ENCODE measurements around the gene IMPA2. TPM values are rescaled to one million over a fixed set of nuclear protein-coding genes. Genes with fewer than 3 reads are reported as not detected.

IMPA2 gene
- total RNA-seq, 2 donors from 2014 or later = 8.4 to 26.6 TPM

- no peaks in the 10 kb centered on the region for H3K9me3 ChIP-seq
- no peaks in the 10 kb centered on the region for H3K36me3 ChIP-seq
- H3K27me3 ChIP-seq (replicated peaks; ENCODE audit: insufficient read depth) = no peaks in the 10 kb centered on the region
- no peak for DNase-seq (ENCODE audit: low spot score)
- H3K27ac ChIP-seq = no peak overlapping the region
- no peak overlapping the region for H3K4me3 ChIP-seq
- TF ChIP-seq CTCF (IDR thresholded peaks at IDR 0.05) = no peak
- no peaks in the 10 kb centered on the region for H3K4me1 ChIP-seq (ENCODE audit: control insufficient read depth in 1 of 2, low read depth in 2 of 2)
- no peak for ATAC-seq (ENCODE audit: insufficient number of reproducible peaks, low FRiP score, low read depth)
These were observed 76.2 kb downstream of the IMPA2 start for GRCh38 chr18:12057419-12058039.

GRCh38 chr18:12059334-12060181 is 78.3 kb downstream of the IMPA2 start:
- no peaks in the 10 kb centered on the region for H3K9me3 ChIP-seq
- H3K4me3 ChIP-seq = no peak overlapping the region
- no peak for TF ChIP-seq CTCF (IDR thresholded peaks at IDR 0.05)
- H3K27me3 ChIP-seq (replicated peaks; ENCODE audit: insufficient read depth) = no peaks in the 10 kb centered on the region
- no peaks in the 10 kb centered on the region for H3K36me3 ChIP-seq
- DNase-seq (ENCODE audit: low spot score) (no peak), ATAC-seq (ENCODE audit: insufficient number of reproducible peaks, low FRiP score, low read depth) (no peak)
- no peak overlapping the region for H3K27ac ChIP-seq
- H3K4me1 ChIP-seq (ENCODE audit: control insufficient read depth in 1 of 2, low read depth in 2 of 2) = no peaks in the 10 kb centered on the region

- H3K4me3 ChIP-seq = no peak overlapping the region
- no peak for TF ChIP-seq CTCF (IDR thresholded peaks at IDR 0.05)
- H3K4me1 ChIP-seq (ENCODE audit: control insufficient read depth in 1 of 2, low read depth in 2 of 2) = no peaks in the 10 kb centered on the region
- H3K27ac ChIP-seq = no peak overlapping the region
- H3K36me3 ChIP-seq = no peaks in the 10 kb centered on the region
- no peak for ATAC-seq (ENCODE audit: insufficient number of reproducible peaks, low FRiP score, low read depth)
- no peaks in the 10 kb centered on the region for H3K27me3 ChIP-seq (replicated peaks; ENCODE audit: insufficient read depth)
- no peak for DNase-seq (ENCODE audit: low spot score)
- no peaks in the 10 kb centered on the region for H3K9me3 ChIP-seq
These were observed 79.0 kb downstream of the IMPA2 start for GRCh38 chr18:12060182-12060870.

- ATAC-seq (ENCODE audit: insufficient number of reproducible peaks, low FRiP score, low read depth) = no peak
- H3K4me1 ChIP-seq (ENCODE audit: control insufficient read depth in 1 of 2, low read depth in 2 of 2) = no peaks in the 10 kb centered on the region
These were observed 80.4 kb downstream of the IMPA2 start for GRCh38 chr18:12061685-12062084.

More at GRCh38 chr18:12061685-12062084, 80.4 kb downstream of the IMPA2 start:
- DNase-seq (ENCODE audit: low spot score) = no peak
- no peak for TF ChIP-seq CTCF (IDR thresholded peaks at IDR 0.05)
- Histone ChIP-seq H3K27me3 (replicated peaks; ENCODE audit: insufficient read depth) (no peaks in the 10 kb centered on the region), H3K36me3 (no peaks in the 10 kb centered on the region), H3K27ac (no peak overlapping the region), H3K9me3 (no peaks in the 10 kb centered on the region), H3K4me3 (no peak overlapping the region)

All from thoracic aorta (tissue), 2 donors.